H9 (cell line): Measurements from ENCODE around the gene ATP1A3. TPM values are rescaled to one million over a fixed set of nuclear protein-coding genes. Genes with fewer than 3 reads are reported as not detected.

Experiments
- DNase-seq: peaks from one replicate; pipeline ENCODE4 v3.0.0-alpha.2; 2017
- H2AFZ ChIP-seq: one replicate; pipeline ENCODE4 v1.6.1; 2013; ENCODE audit warnings: mild to moderate bottlenecking, low read length, control low read depth, moderate library complexity
- H2AK5ac ChIP-seq: 2 replicates; pipeline ENCODE4 v1.6.1; 2013; ENCODE audit warnings: low read length, control low read depth, mixed read lengths; ENCODE audit not compliant: insufficient read length
- H2BK120ac ChIP-seq: one replicate; pipeline ENCODE4 v1.6.1; 2013; ENCODE audit warnings: low read depth, mild to moderate bottlenecking, low read length, control low read depth, inconsistent platforms; ENCODE audit not compliant: poor library complexity, severe bottlenecking
- H2BK12ac ChIP-seq: 2 replicates; pipeline ENCODE4 v1.6.1; 2013; ENCODE audit warnings: low read length, control low read depth, mixed read lengths, low read depth; ENCODE audit not compliant: insufficient read length
- H2BK15ac ChIP-seq: 2 replicates; pipeline ENCODE4 v1.6.1; 2013; ENCODE audit warnings: low read depth, low read length, control low read depth
- H2BK20ac ChIP-seq: one replicate; pipeline ENCODE4 v1.6.1; 2013; ENCODE audit warnings: low read depth, mild to moderate bottlenecking, low read length, control low read depth, inconsistent platforms; ENCODE audit not compliant: poor library complexity, severe bottlenecking
- H2BK5ac ChIP-seq: 2 replicates; pipeline ENCODE4 v1.6.1; 2013; ENCODE audit warnings: low read length, control low read depth, mixed read lengths; ENCODE audit not compliant: insufficient read length
- H3K14ac ChIP-seq: 2 replicates; pipeline ENCODE4 v1.6.1; 2013; ENCODE audit warnings: low read length, control low read depth; ENCODE audit not compliant: insufficient read depth
- H3K18ac ChIP-seq: 2 replicates; pipeline ENCODE4 v1.6.1; 2013; ENCODE audit warnings: low read depth, mild to moderate bottlenecking, mixed read lengths, low read length, control low read depth; ENCODE audit not compliant: insufficient read length
- H3K23ac ChIP-seq: 2 replicates; pipeline ENCODE4 v1.6.1; 2013; ENCODE audit warnings: low read length, control low read depth, mixed read lengths, low read depth; ENCODE audit not compliant: insufficient read length
- H3K23me2 ChIP-seq: 2 replicates; pipeline ENCODE4 v1.6.1; 2013; ENCODE audit warnings: low read depth, mild to moderate bottlenecking, mixed read lengths, low read length, control low read depth; ENCODE audit not compliant: insufficient read length, poor library complexity, severe bottlenecking
- H3K27ac ChIP-seq: 2 replicates; pipeline ENCODE4 v1.5.1; 2013; ENCODE audit warnings: low read length, control low read depth, mixed read lengths, low read depth; ENCODE audit not compliant: insufficient read length
- H3K27me3 ChIP-seq: 2 replicates; pipeline ENCODE4 v1.6.1; 2013; ENCODE audit warnings: low read length, control low read depth, inconsistent platforms; ENCODE audit not compliant: insufficient read depth
- H3K4ac ChIP-seq: 2 replicates; pipeline ENCODE4 v1.6.1; 2013; ENCODE audit warnings: low read depth, mild to moderate bottlenecking, control low read depth, inconsistent platforms, low read length, moderate library complexity
- H3K4me1 ChIP-seq: 2 replicates; pipeline ENCODE4 v1.6.1; 2013; ENCODE audit warnings: low read length, control low read depth, inconsistent platforms; ENCODE audit not compliant: insufficient read depth
- H3K4me2 ChIP-seq: 2 replicates; pipeline ENCODE4 v1.6.1; 2013; ENCODE audit warnings: low read length, control low read depth, mixed read lengths; ENCODE audit not compliant: insufficient read length, insufficient read depth
- H3K56ac ChIP-seq: 2 replicates; pipeline ENCODE4 v1.6.1; 2013; ENCODE audit warnings: low read depth, mild to moderate bottlenecking, mixed read lengths, low read length, control low read depth; ENCODE audit not compliant: insufficient read length
- H3K79me1 ChIP-seq: 2 replicates; pipeline ENCODE4 v1.6.1; 2013; ENCODE audit warnings: low read depth, mild to moderate bottlenecking, moderate library complexity, low read length, control low read depth, inconsistent platforms; ENCODE audit not compliant: insufficient read depth, poor library complexity, severe bottlenecking
- H3K79me2 ChIP-seq: 2 replicates; pipeline ENCODE4 v1.6.1; 2013; ENCODE audit warnings: low read length, control low read depth, inconsistent platforms; ENCODE audit not compliant: insufficient read depth
- H3K9ac ChIP-seq: 2 replicates; pipeline ENCODE4 v1.6.1; 2013; ENCODE audit warnings: low read length, control low read depth, mixed read lengths; ENCODE audit not compliant: insufficient read length; ENCODE audit errors: extremely low read depth
- H3K9me3 ChIP-seq: one replicate; pipeline ENCODE4 v1.6.1; 2013; ENCODE audit warnings: low read depth, low read length, inconsistent platforms; ENCODE audit not compliant: control insufficient read depth
- H3T11ph ChIP-seq: one replicate; pipeline ENCODE4 v1.6.1; 2013; ENCODE audit warnings: mild to moderate bottlenecking, low read length, control low read depth, inconsistent platforms
- H4K20me1 ChIP-seq: one replicate; pipeline ENCODE4 v1.6.1; 2013; ENCODE audit not compliant: control insufficient read depth, insufficient read length, insufficient read depth
- H4K5ac ChIP-seq: 2 replicates; pipeline ENCODE4 v1.6.1; 2013; ENCODE audit warnings: low read depth, mild to moderate bottlenecking, mixed read lengths, low read length, control low read depth; ENCODE audit not compliant: insufficient read length
- H4K8ac ChIP-seq: replicated peaks from 2 replicates; pipeline ENCODE4 v1.6.1; 2013; ENCODE audit warnings: low read length, control low read depth, mixed read lengths, low read depth; ENCODE audit not compliant: insufficient read length
- H4K91ac ChIP-seq: 2 replicates; pipeline ENCODE4 v1.6.1; 2013; ENCODE audit warnings: low read depth, mild to moderate bottlenecking, moderate library complexity, mixed read lengths, low read length, control low read depth; ENCODE audit not compliant: insufficient read length
- H3K27ac Mint-ChIP-seq, 3 experiments: 2 replicates in 2 of 3; 3 replicates in 1 of 3; pipeline ENCODE4 v1.8.0; 2020 to 2021; ENCODE audit warnings: mixed read lengths in 3 of 3, mild to moderate bottlenecking in 1 of 3, moderate library complexity in 1 of 3
- H3K27me3 Mint-ChIP-seq: 2 replicates; pipeline ENCODE4 v1.8.0; 2021; ENCODE audit warnings: low read depth, mild to moderate bottlenecking, moderate library complexity, mixed read lengths
- H3K36me3 Mint-ChIP-seq, 3 experiments: 2 replicates in 2 of 3; 3 replicates in 1 of 3; pipeline ENCODE4 v1.8.0; 2020 to 2021; ENCODE audit warnings: low read depth in 3 of 3, mixed read lengths in 3 of 3; ENCODE audit not compliant: insufficient read depth in 1 of 3
- H3K4me1 Mint-ChIP-seq, 2 experiments: 2 replicates each; pipeline ENCODE4 v1.8.0; 2020; ENCODE audit warnings: mixed read lengths in 2 of 2
- H3K4me3 Mint-ChIP-seq, 2 experiments: 2 replicates in 1 of 2; 3 replicates in 1 of 2; pipeline ENCODE4 v1.8.0; 2020 to 2021; ENCODE audit warnings: mild to moderate bottlenecking in 2 of 2, mixed read lengths in 2 of 2, moderate library complexity in 1 of 2
- H3K9me3 Mint-ChIP-seq, 2 experiments: 2 replicates in 1 of 2; 3 replicates in 1 of 2; pipeline ENCODE4 v1.8.0; 2020; ENCODE audit warnings: mild to moderate bottlenecking in 2 of 2, mixed read lengths in 2 of 2, moderate library complexity in 1 of 2
- WGBS: extraction: QIAGEN DNeasy Blood & Tissue Kit; methylation state at CpG from one replicate; pipeline ENCODE4 v1.1.7; 2013; ENCODE audit warnings: missing lambda C conversion rate, low lambda C conversion rate, mixed read lengths; ENCODE audit not compliant: insufficient read length; ENCODE audit errors: extremely low coverage; 5-methylcytosine and 5-hydroxymethylcytosine counted together
- total RNA-seq: library from RNA; stranded (reverse); gene quantifications from 2 replicates; pipeline ENCODE4 v1.2.1, GENCODE V29; 2021
- TF ChIP-seq, protein P1 (sequence below): fragments of 200-600 bp; sonication (generic); conservative IDR thresholded peaks from 3 replicates; pipeline ENCODE4 v1.8.0; 2021; ENCODE audit warnings: antibody characterized with exemption, mild to moderate bottlenecking

The ATP1A3 gene
- total RNA-seq, 1 experiment from 2014 or later = 11.6 TPM

DNA sequence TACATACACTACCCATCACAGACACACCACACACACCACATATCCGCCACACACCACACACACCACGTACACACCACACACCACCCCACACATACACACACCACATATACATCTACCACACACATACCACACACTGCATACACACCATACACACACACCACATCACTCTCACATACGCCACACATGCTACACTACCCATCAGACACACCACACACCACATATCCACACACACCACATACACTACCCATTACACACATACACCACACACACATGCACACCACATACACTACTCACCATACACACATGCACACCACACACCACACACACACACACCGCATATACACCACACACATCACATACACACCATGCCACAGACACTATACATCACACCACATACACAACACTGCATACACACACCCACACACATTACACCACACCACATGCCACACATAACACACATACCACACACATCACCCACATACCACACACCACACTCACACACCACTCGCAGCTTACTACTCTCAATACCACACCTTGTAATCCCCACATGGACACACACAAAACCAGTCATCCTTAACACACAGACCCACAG lies 75.3 kb downstream of the ATP1A3 start:
- H3K79me2 ChIP-seq = no peaks in the 10 kb centered on the region
- no peak overlapping the region for H2BK5ac ChIP-seq
- no peak overlapping the region for H2BK12ac ChIP-seq
- peaks cover 0 to 18% of the 10 kb centered on the region in 2 experiments; a peak in 2 of 4 replicates for H3K4me1 Mint-ChIP-seq
- DNase-seq = no peak
- H3K27me3 Mint-ChIP-seq = peaks cover 16% of the 10 kb centered on the region
- H4K20me1 ChIP-seq = peaks cover 5% of the 10 kb centered on the region
- H3K9me3 ChIP-seq = no peaks in the 10 kb centered on the region
- H3K56ac ChIP-seq = no peak overlapping the region
- H3K4me3 Mint-ChIP-seq = no peak overlapping the region
- no peaks in the 10 kb centered on the region; the same call in 1 of the 2 replicates for H3K4me1 ChIP-seq
- H3K14ac ChIP-seq = no peak overlapping the region
- H4K8ac ChIP-seq = no peak overlapping the region
- no peak overlapping the region for H4K91ac ChIP-seq
- no peak overlapping the region for H2AFZ ChIP-seq
- no peak overlapping the region for H3K23ac ChIP-seq
- peaks cover 91% of the 10 kb centered on the region for H3K27me3 ChIP-seq
- no peak overlapping the region for H2BK120ac ChIP-seq
- no peak overlapping the region for H2AK5ac ChIP-seq
- TF ChIP-seq, protein P1, sequence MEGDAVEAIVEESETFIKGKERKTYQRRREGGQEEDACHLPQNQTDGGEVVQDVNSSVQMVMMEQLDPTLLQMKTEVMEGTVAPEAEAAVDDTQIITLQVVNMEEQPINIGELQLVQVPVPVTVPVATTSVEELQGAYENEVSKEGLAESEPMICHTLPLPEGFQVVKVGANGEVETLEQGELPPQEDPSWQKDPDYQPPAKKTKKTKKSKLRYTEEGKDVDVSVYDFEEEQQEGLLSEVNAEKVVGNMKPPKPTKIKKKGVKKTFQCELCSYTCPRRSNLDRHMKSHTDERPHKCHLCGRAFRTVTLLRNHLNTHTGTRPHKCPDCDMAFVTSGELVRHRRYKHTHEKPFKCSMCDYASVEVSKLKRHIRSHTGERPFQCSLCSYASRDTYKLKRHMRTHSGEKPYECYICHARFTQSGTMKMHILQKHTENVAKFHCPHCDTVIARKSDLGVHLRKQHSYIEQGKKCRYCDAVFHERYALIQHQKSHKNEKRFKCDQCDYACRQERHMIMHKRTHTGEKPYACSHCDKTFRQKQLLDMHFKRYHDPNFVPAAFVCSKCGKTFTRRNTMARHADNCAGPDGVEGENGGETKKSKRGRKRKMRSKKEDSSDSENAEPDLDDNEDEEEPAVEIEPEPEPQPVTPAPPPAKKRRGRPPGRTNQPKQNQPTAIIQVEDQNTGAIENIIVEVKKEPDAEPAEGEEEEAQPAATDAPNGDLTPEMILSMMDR = no peak
- H3K9me3 Mint-ChIP-seq = no peaks in the 10 kb centered on the region; a peak in 2 of 5 replicates
- WGBS = 100% methylated on average over 5 of the region's 5 CpGs
- H3K9ac ChIP-seq = no peak overlapping the region
- no peaks in the 10 kb centered on the region for H3K23me2 ChIP-seq
- H3K79me1 ChIP-seq = no peaks in the 10 kb centered on the region
- H3K4me2 ChIP-seq = no peak overlapping the region
- H3T11ph ChIP-seq = no peak overlapping the region
- no peak overlapping the region for H2BK15ac ChIP-seq
- H3K36me3 Mint-ChIP-seq = no peaks in the 10 kb centered on the region
- no peak overlapping the region for H2BK20ac ChIP-seq
- H3K27ac ChIP-seq = no peak overlapping the region
- H3K27ac Mint-ChIP-seq = no peak overlapping the region
- H4K5ac ChIP-seq = no peak overlapping the region
- H3K18ac ChIP-seq = no peak overlapping the region
- H3K4ac ChIP-seq = no peak overlapping the region
